Measurements from ENCODE around the gene ZNF438.
"Not testable (repeated sequence)": the region's sequence is repeated elsewhere in the genome, so short reads cannot be mapped to it uniquely, and the experiment has no call there.

Gene ZNF438

DNA sequence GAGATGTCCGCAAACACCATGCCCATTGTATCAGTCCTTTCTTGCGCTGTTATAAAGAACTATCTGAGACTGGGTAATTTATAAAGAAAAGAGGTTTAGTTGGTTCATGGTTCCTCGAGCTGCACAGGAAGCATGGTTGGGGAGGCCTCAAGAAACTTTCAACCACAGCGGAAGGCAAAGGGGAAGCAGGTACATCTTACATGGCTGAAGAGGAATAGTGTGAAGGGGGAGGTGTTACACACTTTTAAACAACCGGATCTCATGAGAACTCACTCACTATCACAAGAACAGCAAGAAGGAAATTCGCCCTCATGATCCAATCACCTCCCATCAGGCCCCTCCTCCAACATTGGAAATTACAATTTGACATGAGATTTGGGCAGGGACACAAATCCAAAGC is 48.5 kb downstream of the ZNF438 start:
- H3K27me3 ChIP-seq (ENCODE audit: insufficient read depth, poor library complexity, severe bottlenecking); H3K4me3 ChIP-seq (replicated peaks; ENCODE audit: insufficient read depth, low read length): not testable (repeated sequence)
- 0 out of 2 replicates have a peak, but pooled peaks have one; percentile 51 for TF ChIP-seq POLR2AphosphoS5 (IDR thresholded peaks at IDR 0.05; ENCODE audit: low read depth)
- H3K27ac ChIP-seq (replicated peaks), result peak overlapping the region; percentile 29; the same call in 1 of the 2 replicates
- peak; percentile 51 to 52 for DNase-seq (ENCODE audit: low read depth in 1 of 2, low spot score in 1 of 2)

DNA sequence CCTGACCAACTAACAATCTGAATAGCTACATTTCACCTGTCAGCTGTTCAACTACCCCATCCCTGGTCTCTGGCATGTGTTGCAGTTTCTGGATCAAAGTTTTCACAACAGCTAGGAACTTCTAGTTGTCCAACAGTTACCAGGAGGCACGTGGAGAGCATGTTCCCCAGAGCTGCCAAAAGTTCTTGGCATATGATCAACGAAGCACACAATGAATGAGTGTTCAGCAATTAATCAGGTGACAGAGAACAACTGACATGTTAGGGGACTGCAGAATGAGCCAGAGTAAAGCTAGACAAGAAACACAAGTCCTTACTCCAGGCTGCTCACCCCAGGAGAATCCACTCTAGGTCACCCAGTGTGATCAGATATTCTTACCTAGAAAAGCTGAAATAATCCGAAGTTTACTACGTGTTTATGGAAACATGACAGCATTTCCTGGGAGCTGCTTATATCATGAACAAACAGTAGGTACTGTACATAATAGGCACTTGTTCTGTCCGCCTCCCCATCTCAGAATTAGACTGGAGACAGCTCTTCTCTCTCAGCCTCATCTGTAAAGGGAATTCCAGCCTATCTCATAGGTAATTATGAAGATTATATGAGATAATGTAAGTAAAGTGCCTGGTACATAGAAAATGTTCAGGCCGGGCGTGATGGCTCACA is 50.6 kb downstream of the ZNF438 start:
- TF ChIP-seq SPI1 (IDR thresholded peaks at IDR 0.05; ENCODE audit: borderline replicate concordance, low read depth) (no peak), POLR2AphosphoS5 (IDR thresholded peaks at IDR 0.05; ENCODE audit: low read depth) (no peak), GABPA (IDR thresholded peaks at IDR 0.05; ENCODE audit: low read depth) (no peak)
- TF ChIP-seq, protein P1, sequence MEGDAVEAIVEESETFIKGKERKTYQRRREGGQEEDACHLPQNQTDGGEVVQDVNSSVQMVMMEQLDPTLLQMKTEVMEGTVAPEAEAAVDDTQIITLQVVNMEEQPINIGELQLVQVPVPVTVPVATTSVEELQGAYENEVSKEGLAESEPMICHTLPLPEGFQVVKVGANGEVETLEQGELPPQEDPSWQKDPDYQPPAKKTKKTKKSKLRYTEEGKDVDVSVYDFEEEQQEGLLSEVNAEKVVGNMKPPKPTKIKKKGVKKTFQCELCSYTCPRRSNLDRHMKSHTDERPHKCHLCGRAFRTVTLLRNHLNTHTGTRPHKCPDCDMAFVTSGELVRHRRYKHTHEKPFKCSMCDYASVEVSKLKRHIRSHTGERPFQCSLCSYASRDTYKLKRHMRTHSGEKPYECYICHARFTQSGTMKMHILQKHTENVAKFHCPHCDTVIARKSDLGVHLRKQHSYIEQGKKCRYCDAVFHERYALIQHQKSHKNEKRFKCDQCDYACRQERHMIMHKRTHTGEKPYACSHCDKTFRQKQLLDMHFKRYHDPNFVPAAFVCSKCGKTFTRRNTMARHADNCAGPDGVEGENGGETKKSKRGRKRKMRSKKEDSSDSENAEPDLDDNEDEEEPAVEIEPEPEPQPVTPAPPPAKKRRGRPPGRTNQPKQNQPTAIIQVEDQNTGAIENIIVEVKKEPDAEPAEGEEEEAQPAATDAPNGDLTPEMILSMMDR (IDR thresholded peaks at IDR 0.05; ENCODE audit: insufficient read depth, low read length), result no peak
- TF ChIP-seq, protein P2, sequence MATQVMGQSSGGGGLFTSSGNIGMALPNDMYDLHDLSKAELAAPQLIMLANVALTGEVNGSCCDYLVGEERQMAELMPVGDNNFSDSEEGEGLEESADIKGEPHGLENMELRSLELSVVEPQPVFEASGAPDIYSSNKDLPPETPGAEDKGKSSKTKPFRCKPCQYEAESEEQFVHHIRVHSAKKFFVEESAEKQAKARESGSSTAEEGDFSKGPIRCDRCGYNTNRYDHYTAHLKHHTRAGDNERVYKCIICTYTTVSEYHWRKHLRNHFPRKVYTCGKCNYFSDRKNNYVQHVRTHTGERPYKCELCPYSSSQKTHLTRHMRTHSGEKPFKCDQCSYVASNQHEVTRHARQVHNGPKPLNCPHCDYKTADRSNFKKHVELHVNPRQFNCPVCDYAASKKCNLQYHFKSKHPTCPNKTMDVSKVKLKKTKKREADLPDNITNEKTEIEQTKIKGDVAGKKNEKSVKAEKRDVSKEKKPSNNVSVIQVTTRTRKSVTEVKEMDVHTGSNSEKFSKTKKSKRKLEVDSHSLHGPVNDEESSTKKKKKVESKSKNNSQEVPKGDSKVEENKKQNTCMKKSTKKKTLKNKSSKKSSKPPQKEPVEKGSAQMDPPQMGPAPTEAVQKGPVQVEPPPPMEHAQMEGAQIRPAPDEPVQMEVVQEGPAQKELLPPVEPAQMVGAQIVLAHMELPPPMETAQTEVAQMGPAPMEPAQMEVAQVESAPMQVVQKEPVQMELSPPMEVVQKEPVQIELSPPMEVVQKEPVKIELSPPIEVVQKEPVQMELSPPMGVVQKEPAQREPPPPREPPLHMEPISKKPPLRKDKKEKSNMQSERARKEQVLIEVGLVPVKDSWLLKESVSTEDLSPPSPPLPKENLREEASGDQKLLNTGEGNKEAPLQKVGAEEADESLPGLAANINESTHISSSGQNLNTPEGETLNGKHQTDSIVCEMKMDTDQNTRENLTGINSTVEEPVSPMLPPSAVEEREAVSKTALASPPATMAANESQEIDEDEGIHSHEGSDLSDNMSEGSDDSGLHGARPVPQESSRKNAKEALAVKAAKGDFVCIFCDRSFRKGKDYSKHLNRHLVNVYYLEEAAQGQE (IDR thresholded peaks at IDR 0.05; ENCODE audit: insufficient replicate concordance, low read depth), result no peak
- Histone ChIP-seq H3K27ac (replicated peaks) (no peak overlapping the region), H3K27me3 (ENCODE audit: insufficient read depth, poor library complexity, severe bottlenecking) (no peaks in the 10 kb centered on the region), H3K4me3 (replicated peaks; ENCODE audit: insufficient read depth, low read length) (no peak overlapping the region)
- no peak for DNase-seq (ENCODE audit: low read depth in 1 of 2, low spot score in 1 of 2)

DNA sequence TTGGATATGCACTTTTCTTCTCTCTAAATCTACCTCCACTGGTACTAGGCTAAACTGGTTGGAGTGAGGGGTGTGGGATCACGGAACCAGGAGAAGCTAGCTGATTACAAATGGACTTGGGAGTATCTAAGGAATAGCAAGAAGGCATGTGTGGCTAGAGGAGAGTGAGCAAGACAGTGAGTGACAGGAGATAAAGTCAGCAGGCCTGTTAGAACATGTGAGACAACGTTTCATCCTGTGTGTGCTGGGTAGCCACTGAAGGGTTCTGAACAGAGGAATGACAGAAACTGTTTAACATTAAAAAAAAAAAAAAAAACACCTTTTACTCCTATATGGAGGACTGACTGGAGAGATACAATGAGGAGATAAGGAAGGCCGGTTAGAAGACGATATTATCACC is 51.7 kb downstream of the ZNF438 start:
- TF ChIP-seq, protein P1 (IDR thresholded peaks at IDR 0.05; ENCODE audit: insufficient read depth, low read length), result no peak
- no peak for TF ChIP-seq POLR2AphosphoS5 (IDR thresholded peaks at IDR 0.05; ENCODE audit: low read depth)
- TF ChIP-seq SPI1 (IDR thresholded peaks at IDR 0.05; ENCODE audit: borderline replicate concordance, low read depth), result no peak
- TF ChIP-seq GABPA (IDR thresholded peaks at IDR 0.05; ENCODE audit: low read depth), result no peak
- TF ChIP-seq, protein P2 (IDR thresholded peaks at IDR 0.05; ENCODE audit: insufficient replicate concordance, low read depth), result no peak

DNA sequence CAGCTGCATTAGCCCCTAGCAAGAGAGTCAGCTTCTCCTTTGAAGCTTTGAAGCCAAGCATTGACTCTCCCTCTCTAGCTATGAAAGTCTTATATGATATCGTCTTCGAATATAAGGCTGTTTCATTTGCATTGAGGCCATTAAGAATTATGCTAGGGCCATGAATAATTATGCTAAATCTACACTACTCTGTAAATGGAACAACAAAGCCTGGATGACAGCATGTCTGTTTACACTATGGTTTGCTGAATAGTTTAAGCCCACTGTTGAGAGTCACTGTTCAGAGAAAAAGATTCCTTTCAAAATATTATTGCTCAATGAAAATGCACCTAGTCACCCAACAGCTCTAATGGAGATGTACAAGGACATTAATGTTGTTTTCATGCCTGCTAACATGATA is 52.8 kb downstream of the ZNF438 start:
- no peak overlapping the region for H3K4me3 ChIP-seq (replicated peaks; ENCODE audit: insufficient read depth, low read length)
- DNase-seq (ENCODE audit: low read depth in 1 of 2, low spot score in 1 of 2), result no peak
- H3K27ac ChIP-seq (replicated peaks), result no peak overlapping the region
- H3K27me3 ChIP-seq (ENCODE audit: insufficient read depth, poor library complexity, severe bottlenecking), result no peaks in the 10 kb centered on the region
- TF ChIP-seq, protein P1 (IDR thresholded peaks at IDR 0.05; ENCODE audit: insufficient read depth, low read length), result no peak
- TF ChIP-seq POLR2AphosphoS5 (IDR thresholded peaks at IDR 0.05; ENCODE audit: low read depth), result no peak
- TF ChIP-seq SPI1 (IDR thresholded peaks at IDR 0.05; ENCODE audit: borderline replicate concordance, low read depth), result no peak
- TF ChIP-seq, protein P2 (IDR thresholded peaks at IDR 0.05; ENCODE audit: insufficient replicate concordance, low read depth), result no peak
- no peak for TF ChIP-seq GABPA (IDR thresholded peaks at IDR 0.05; ENCODE audit: low read depth)

More for the DNA sequence above, 51.7 kb downstream of the ZNF438 start:
- no peaks in the 10 kb centered on the region for H3K27me3 ChIP-seq (ENCODE audit: insufficient read depth, poor library complexity, severe bottlenecking)
- no peak for DNase-seq (ENCODE audit: low read depth in 1 of 2, low spot score in 1 of 2)
- H3K27ac ChIP-seq (replicated peaks), result no peak overlapping the region
- no peak overlapping the region for H3K4me3 ChIP-seq (replicated peaks; ENCODE audit: insufficient read depth, low read length)
